DND-41 (cell line): ENCODE measurements around the gene ABCC10.

Experiments
- CTCF ChIP-seq: IDR thresholded peaks from 2 replicates; pipeline ENCODE4 v1.5.1; 2012; ENCODE audit warnings: borderline replicate concordance, low read length, moderate library complexity, mild to moderate bottlenecking; ENCODE audit not compliant: poor library complexity, severe bottlenecking; ENCODE audit errors: extremely low read depth
- EZH2 ChIP-seq: IDR thresholded peaks from 3 replicates; pipeline ENCODE4 v1.6.1; 2012; ENCODE audit warnings: borderline replicate concordance, low read depth, mild to moderate bottlenecking, moderate library complexity, low read length, inconsistent platforms; ENCODE audit not compliant: severe bottlenecking

GRCh38 chr6:43451939-43452338, 24.6 kb downstream of the ABCC10 start:
- TF ChIP-seq CTCF (no peak), EZH2 (no peak)
